GM19372 (cell line): Measurements from ENCODE around the gene RGS9.
"Not testable (repeated sequence)": the region's sequence is repeated elsewhere in the genome, so short reads cannot be mapped to it uniquely, and the experiment has no call there.

Experiments
- ATAC-seq: cut with Tn5 transposase; IDR thresholded peaks from one replicate; pipeline ENCODE4 v1.9.1; 2021; ENCODE audit warnings: mild to moderate bottlenecking, low read depth, moderate library complexity; ENCODE audit not compliant: unreplicated experiment

The RGS9 gene

DNA sequence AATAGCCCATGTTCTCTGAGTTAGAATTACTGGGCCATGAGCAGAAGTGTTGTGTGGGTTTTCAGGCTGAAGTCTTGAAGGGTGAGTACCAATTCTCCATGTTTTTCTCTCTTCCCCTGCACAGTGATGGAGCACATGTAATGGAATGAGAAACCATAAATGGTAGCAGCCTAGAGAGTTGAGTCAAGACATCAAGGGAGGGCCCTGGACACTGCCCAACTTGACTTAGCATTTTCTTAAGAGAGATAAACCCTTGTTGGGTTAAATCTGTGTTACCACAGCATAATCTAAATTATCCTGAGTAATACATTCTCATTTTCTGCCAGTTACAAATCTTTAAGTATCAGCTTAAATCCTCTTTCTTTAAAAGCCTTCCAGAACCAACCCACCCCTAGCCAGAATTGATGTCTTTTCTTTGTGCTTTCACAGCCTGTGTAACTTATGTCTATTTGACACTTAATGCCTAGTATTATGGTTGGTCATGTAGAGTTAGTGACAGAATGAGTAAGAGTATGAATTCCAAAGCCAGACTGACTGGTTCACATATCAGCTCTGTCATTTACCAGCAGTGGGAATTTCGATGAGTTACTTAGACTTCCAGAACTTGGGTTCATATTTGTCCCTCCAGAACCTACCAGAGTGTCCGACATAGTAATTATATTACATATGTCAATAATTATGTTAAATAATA is 27.0 kb upstream of the RGS9 start:
- no peak for ATAC-seq

DNA sequence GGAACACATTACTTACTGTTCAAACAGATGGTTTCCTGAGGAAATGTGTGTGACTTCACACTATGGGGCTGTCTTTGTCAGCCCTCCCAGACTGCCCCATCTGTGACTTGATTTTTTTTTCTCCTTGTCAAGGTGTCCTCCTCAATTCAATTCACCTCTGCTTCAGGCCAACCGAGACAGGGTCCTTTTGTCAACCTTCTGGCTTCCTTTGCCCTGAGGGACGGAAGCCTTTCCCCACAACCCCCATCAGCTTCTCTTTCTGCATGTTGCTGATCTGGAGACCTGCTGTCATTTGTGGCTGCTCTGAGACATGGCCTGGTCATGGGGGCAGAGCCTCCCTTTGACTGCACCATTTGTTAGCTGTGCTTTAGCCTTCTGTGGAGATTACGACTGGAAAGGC is 21.3 kb upstream of the RGS9 start:
- ATAC-seq, result no peak

DNA sequence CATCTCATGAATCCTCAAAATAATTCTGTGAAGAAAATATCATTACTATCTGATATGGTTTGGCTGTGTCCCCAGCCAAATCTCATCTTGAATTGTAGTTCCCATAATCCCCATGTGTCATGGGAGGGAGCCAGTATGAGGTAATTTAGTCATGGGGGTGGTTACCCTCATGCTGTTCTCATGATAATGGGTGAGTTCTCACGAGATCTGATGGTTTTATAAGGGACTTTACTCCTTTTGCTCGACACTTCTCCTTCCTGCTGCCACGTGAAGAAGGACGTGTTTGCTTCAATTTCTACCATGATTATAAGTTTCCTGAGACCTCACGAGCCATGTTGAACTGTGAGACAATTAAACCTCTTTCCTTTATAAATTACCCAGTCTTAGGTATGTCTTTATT is 20.7 kb upstream of the RGS9 start:
- ATAC-seq, result not testable (repeated sequence)

DNA sequence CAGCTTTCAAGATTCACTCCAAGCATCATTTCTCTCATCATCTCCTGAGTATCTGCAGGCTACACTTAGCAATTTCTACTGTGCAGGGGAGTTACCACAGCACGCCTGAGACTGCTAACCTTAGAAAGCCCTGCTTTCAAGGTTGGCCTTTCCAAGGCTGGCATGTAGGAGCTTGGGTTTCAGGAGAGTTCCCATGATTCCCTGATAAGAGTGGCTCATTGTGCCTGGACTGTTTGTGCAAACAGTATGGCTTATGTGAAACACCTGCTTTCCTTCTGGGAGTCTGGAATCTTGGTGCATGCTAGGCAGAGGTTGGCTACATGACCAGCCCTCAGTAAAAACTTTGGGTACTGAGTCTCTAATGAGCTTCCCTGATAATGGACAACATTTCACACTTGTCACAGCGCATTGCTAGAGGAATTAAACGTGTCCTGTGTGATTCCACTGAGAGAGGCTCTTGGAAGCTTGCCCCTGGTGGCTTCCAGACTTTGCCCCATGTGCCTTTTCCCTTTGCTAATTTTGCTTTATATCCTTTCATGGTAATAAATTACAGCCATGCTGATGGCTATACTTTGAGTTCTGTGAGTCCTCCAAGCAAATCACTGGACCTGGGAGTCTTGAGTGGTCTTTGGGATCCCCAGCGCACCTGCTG is 19.7 kb upstream of the RGS9 start:
- ATAC-seq, result no peak

DNA sequence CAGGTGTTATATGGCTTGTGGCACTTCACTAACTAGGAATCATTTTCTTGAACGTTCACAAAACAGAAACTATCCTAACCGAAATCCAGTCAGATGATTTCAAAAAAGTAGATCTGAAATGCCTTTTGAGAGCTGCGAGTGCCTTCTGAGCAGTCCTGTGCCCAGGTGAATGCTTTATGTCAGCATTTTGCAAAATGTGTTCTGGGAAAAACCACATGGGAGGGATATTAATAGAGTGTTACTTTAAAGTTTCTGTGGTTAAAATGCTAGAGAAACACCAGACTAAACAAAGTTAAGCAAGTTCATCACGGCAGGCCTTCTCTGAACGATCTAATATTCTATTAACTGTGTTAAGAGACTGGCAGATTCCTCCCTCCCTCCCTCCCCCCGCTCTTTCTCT is 15.8 kb upstream of the RGS9 start:
- no peak for ATAC-seq

DNA sequence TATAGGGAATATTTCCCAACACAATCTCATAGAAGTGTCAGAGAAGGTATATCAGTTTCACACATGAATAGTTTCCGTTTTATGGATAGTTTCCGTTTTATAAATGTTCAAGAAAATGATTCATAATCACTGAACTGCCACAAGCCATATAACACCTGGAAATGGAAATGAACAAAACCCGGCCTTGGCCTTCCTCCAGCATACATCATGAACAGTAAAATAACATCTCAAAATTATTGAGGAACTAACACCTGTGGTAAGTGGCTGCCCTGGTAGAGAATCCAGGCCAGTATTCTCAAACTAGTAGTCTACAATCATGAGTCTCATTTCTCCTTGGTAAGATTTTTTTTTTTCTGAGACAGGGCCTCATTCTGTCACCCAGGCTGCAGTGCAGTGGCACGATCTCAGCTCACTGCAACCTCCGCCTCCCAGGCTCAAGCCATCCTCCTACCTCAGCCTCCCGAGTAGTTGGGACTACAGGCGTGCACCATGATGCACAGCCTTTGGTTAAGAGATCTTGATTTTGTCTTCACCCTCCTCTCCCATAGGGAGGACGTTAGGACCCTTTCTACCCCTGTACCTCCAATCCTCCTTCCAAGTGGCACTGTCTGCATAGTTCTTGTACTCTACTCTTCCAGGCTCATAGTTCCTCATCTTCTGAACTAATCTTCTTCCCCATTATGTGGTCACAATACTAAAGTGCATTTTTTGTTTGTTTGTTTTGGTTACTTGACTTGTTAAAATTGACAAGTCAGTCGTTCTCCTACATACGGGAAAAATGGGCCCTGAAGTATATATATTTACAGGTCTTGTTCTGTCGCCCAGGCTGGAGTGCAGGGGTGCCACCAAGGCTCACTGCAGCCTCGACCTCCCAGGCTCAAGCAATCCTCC is 15.0 kb upstream of the RGS9 start:
- no peak for ATAC-seq

- peak; percentile 72 for ATAC-seq
Measured at GRCh38 chr17:65122836-65123756, 14.1 kb upstream of the RGS9 start.

DNA sequence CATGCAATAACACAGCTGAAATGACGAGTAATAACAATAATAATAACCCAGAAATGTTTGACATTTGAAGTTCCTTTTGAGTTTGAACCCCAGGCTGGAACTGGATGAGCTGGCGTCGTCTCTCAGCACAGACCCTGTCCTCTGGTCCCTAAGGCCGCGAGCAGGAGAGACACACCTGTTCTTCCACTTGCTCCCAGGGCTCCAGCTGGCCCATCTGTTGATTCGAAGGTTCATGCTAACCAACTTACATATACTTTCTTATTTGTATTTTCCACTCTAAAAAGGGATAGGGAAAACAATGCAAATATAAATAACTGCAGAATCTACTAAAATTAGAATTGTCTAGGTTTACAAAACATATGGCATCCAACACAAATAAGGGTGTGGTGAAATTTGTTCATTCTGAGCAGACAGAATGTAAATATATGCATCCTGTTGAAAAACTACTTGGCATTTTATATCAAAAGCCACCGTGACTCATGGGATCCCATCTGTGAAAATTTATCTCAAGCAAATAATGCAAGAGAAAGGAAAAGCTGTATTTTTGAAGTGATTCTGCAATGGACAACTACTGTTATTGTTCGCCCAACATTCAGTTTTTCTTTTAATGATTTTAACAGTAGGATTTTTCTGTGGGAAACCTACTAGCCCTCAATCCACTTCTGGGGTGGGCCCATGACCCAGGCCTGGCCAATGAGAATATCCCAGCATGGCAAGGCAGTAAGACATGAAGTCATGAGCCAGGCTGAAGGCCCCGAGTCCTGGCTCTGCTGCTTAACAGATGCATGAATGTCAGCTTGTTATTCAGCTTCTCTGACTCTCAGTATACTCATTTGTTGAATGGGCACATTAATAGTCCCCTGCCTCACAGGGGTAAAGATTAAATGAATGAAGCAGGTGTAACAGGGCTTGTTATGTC is 13.2 kb upstream of the RGS9 start:
- no peak for ATAC-seq

DNA sequence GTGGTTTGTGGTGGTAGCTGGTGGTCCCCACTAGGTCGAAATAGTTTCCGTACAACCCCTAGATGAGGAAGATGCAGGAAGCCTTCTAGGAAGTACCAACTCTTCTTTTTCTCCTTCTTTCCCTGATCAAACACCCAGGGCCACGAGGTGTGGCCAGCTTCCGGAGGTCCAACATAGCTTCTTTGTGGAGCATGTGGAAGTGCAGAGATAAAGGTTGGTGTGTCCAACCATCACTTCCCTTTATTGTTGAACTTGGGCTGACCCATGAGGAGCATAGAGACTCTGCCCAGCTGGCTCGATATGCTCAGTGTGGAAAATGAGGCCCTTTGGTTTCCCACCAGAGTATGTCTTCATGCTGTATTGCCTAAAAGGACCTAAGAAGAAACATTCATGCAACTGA is 6.3 kb upstream of the RGS9 start:
- ATAC-seq, result no peak

DNA sequence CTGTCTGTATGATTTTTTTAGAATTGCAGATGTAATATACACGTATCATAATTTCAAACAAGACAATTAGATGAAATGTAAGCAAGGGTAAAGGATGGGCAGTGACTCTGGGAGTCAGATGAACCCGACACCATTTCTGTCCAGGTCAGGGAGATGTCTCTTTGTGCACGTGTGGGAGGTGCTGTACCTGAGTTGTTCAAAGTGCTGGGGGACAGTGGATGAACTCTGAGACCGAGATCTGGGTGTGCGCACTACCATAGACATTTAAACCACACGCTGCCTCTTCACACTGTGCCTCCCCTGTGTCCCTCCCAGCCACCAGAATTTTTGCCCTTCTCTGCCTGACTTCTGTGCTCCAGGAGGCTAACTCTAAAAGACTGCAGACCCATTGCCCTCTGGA is 5.9 kb upstream of the RGS9 start:
- ATAC-seq, result no peak

DNA sequence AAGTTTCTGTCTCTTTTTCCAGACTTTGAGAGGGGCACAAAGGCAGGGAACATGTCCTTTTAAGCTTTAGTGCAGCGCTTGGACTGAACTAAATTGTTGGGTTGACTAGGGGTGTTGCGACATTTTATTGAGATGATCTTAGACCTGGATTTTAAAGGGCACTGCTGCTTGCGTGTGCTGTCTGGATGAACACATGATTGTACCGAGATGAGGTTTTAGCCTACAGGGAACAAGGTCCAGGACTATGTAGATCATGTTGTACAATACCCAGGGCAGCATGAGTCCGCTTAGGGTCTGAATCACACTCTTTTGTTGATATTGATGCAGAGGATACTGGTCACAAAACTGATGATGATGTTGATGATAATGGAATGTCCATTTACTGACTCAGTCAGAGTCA is 5.2 kb upstream of the RGS9 start:
- ATAC-seq, result no peak

- no peak for ATAC-seq
Measured at GRCh38 chr17:65134035-65134434, 3.1 kb upstream of the RGS9 start.

DNA sequence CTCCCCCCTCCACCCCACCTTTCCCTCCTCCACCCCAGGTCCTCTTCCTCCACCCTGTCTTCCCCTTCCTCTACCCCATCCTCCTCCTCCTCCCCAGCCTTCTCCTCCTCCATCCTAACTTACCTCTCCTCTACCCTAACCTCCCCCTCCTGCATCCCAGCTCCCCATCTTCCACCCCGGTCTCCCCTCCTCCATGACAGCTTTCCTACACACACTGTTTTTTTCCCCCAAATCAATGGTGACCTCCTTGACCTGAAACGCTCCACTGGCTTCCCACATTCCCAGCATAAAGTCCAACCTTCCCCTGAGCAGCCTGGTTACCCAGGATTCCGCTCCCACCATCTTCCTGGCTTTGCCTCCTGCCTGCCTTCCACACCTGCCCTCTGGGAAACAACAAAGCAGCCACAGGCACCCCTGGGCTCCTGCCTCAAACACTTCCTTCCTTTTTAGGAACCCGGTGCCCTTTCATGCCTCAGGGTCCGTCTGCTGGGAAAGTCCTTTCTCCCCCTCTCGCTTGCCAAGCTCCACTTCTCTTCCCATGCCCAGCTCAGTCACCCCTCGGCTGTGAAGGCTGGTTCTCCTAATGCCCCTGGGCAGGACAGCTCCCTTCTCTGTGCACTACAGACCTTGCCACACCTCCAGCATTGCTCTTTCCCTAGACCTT is 2.1 kb downstream of the RGS9 start:
- no peak for ATAC-seq

DNA sequence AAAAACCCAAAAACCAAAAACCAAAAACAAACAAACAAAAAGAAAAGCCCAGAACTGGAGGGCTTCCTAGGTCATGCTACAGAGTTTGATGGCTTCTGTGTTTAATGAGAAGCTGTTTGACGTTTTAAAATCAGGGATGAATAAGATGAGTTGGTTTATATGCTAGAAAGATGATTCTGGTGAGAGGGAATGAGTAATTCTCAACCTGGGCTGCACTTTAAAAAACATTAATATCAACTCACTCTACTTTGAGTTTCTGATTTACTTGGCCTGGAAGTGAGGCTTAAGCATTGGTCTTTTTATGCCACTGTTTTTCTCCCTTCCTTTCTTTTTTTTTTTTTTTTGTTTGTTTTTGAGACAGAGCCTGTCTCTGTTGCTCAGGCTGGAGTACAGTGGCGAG is 5.1 kb downstream of the RGS9 start:
- no peak for ATAC-seq

DNA sequence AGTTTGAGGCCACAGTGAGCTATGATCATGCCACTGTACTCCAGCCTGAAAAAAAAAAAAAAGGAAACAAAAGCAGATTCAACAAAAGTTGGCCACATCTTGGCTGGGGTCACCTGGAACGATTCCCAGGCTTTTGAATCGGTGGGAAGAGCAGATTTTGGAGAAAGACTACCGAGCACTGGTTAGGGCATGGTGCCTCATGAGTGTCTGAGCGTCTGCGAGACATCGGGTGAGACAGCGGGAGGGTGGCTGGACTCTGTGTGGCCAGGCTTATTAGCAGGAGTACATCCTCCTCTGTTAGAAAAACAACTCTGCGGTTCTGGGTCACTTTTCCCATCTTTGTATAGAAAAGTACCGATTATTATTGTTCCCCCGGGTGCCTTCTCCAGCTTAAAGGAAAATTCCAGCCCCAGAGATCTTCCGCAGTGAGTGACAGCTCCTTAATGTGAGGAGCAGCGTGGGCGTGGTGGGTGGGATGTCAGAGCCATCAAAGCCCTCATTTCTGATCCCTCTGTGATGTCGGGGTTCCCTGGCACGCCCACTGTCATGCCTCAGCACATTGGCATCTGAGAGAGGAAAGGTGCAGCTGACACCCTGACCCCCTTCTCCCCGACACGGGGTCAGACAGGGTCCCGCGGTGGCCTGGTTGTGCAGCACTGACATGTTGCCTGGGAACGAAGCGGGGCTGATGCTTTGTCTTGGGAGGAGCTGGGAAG is 6.9 kb downstream of the RGS9 start:
- ATAC-seq, result no peak

- no peak for ATAC-seq
Measured at GRCh38 chr17:65145743-65146142, 8.6 kb downstream of the RGS9 start.

GRCh38 chr17:65147955-65148354 is 10.8 kb downstream of the RGS9 start:
- no peak for ATAC-seq
